COR-L47 (cell line): ENCODE data around the gene CDK5.
"Not testable (repeated sequence)": the region's sequence is repeated elsewhere in the genome, so short reads cannot be mapped to it uniquely, and the experiment has no call there.

Source experiments
- DNase-seq: peaks from one replicate; lab custom pipeline; 2025; lab: John Stamatoyannopoulos, UW

Gene CDK5

DNA sequence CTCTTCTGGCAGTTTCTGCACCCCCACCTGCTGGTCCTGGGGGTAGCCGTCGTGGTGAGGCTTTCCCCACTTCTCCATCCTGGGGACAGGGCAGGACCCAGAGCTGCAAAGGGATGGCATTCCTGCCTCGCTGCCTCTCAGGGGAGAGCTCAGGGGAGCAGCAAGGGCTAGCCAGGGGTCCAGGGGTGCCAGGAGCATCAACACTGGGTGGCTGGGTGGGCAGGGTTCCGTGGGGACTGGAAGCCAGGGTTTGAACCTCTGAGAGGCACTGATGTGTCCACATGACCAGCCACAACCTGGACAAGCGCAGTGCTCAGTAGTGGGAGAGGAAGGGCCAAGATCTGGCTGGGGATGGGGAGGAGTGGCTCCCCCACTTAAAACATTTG is 23.8 kb downstream of the CDK5 start:
- no peak for DNase-seq

DNA sequence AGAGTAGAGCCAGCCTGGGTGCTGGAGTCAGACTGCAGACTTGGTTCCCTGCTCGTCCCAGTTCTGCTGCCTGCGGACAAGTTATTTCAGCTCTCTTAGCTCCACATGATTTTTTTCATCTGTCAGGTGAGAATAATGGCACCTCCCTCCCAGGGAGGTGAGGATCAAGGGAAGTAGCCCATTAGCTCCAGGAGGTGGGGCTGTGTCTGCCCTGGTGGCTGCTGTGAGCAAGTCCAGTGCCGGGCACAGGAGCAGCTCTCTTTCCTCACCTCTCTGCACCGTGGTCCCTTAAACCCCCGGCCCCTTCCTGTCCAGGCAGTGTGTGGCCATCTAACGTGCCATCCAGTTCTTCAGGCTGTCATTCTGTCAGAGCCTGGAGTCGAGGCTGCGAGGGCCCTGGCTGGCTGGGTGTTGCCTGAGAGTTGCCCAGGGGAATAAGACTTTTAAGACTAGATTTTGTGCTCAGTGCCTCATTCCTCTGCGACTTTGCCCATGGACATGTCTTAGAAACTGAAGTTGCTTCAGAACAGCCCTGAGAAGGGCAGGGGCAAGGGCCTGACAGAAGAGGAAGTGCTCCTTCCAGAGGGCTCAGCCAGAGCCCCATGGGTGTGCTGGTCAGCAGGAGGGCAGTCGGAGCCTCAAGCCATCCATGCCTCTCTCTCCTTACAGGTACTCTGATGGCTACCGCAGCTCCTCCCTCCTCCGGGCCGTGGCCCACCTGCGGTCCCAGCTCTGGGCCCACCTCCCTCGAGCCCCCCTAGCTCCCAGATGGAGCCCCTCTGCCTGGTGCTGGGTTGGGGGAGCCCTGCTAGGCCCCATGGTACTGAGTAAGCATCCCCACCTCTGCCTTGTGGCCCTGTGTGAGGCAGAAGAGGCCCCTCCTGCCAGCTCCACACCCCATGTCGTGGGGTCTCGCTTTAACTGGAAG is 24.5 kb downstream of the CDK5 start:
- DNase-seq, result no peak

DNA sequence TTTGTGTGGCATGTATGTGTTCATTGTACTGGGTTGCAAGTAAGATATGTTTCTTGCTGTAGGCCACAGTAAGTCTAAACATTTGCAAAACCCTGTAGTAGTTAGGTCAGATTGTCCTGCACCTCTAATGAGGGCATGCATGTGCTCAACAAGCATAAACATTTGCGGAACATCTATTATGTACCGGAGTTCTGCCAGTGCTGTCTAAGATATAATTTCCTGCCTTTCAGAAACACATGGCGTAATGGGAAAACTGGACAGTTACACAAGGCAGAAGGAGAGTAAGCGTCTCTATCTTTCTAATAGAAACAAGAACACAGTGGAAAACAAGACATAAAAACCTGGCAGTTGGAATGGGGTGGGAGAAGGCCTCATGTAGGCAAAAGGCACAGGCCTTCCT is 26.7 kb downstream of the CDK5 start:
- no peak for DNase-seq

DNA sequence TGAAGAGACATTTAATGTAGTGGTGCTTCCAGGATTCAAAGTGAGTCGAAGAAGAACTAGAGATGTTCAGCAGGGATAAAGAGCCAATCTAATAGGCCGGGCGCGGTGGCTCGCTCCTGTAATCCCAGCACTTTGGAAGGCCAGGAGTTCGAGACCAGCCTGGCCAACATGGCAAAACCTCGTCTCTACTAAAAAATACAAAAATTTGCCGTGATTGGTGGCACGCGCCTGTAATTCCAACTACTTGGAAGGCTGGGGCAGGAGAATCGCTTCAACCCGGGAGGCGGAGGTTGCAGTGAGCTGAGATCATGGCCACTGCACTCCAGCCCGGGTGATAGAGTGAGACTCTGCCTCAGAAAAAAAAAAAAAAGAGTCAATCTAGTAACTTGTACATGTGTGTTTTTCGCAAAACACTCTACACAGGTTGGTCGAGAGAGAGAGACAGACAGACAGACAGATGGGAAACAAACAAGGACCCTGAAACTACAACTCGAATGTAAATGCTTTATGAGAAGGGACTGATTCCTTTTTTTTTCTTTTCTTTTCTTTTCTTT is 28.7 kb downstream of the CDK5 start:
- DNase-seq, result no peak

DNA sequence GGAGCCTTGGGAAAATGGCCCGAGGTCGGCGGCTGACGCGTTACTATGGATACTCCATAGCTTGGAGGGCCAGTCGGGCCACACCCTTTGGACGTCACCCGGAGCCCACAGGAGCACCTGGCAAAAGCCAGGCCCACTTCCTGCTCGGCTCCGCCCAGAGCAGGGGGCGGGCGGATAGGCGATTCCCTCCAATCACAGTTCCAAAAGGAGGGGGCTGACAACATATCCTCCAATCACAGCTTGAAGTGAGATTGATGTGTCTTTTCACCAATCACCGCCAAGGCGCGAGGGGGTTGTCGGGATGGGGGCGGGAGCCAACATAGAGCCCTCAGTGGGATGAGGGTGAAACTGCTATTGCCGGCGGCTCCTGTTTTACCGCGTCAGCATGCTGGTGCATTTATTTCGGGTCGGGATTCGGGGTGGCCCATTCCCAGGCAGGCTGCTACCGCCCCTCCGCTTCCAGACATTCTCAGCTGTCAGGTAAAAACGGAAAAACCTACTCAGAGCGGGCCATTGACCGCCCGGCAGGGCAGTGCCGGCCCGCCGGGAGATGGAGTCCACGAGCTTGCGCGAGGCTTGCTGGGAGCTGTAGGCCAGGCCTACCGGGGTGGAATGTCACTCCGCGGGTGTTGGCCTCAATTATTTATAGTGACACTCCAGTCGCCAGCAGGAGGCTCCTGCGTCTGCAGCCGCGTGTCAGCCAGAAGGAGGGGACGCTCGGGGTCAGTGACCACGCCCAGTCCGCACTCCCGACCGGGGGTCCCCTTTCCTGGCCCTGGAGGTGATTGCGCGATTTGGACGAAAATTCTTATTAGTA is 29.4 kb downstream of the CDK5 start, which contains the start of gene ABCB8:
Gene ABCB8 (plus strand): TSS at position 320 of the 817 bp plus-strand sequence. CDS start 66 bp downstream, at position 386.
- peak; percentile 98 for DNase-seq

DNA sequence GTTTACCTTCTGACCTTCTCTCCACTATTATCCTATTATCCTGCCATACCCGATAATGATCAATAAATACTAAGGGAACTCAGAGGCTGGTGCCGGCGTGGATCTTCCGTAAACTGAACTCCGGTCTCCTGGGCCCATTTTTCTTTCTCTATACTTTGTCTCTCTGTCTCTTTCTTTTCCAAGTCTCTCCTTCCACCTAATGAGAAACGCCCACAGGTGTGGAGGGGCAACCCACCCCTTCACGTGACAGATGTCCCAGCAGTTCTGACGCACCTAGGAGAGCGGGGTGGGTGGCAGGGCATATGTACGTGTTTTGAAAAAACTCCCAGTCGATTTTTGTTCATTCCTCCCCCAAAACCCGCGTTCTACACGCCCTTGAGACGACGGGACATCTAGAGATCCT is 30.0 kb downstream of the CDK5 start:
- not testable (repeated sequence) for DNase-seq

DNA sequence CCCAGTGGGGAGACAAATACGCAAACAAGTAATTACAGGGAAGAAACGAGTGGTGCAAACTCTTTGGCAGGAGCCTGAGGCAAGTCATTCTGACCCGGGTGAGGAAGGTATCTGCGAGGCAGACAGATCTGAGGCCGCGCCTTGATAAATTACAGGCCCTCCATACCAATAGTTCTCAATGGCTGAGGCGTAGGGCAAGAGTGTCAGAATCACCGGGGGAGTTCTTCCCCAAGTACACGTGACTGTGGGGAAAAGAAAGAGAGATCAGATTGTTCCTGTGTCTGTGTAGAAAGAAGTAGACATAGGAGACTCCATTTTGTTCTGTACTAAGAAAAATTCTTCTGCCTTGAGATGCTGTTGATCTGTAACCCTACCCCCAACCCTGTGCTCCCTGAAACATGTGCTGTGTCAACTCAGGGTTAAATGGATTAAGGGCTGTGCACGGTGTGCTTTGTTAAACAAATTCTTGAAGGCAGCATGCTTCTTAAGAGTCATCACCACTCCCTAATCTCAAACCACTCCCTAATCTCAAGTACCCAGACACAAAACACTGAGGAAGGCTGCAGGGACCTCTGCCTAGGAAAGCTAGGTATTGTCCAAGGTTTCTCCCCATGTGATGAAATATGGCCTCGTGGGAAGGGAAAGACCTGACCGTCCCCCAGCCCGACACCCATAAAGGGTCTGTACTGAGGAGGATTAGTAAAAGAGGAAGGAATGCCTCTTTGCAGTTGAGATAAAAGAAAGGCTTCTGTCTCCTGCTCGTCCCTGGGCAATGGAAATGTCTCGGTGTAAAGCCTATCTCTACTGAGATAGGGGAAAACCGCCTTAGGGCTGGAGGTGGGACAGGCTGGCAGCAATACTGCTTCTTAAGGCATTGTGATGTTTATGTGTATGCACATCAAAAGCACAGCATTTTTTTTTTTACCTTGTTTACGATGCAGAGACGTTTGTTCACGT is 30.6 kb downstream of the CDK5 start:
- DNase-seq, result not testable (repeated sequence)

DNA sequence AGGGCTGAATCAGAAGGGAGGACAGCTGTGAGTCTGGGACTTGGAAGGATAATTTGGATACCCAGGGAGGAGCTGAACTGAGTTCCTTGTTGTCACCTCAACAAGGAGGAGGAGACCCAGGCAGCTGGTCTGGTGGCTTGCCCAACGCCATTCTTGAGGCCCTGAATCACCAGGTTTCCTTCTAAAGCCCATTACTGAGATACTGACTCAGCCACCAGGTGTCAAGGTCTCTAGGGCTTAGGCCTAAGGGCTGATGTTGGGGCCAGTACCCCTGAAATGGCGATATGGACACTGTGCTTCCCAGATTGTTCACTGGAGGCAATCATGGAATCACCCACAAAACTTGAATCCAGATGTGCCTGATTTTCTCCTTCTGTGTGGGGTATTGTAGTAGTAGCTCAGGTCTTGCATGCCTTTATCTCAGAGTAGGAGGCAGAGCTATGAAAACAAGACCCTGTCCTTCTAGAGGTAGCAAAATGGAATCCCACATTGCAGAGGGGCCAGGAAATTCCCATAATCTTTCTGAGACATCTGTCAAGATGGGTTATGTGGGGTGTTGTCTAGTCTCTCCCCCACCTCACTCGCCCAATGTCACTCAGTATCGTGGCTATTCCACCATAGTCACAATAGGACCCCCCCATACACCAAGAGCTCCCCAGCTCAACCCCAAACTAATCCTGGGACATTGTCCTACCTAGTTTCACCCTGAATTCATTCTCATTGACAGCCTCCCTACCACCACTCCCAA is 31.6 kb downstream of the CDK5 start:
- DNase-seq, result no peak

DNA sequence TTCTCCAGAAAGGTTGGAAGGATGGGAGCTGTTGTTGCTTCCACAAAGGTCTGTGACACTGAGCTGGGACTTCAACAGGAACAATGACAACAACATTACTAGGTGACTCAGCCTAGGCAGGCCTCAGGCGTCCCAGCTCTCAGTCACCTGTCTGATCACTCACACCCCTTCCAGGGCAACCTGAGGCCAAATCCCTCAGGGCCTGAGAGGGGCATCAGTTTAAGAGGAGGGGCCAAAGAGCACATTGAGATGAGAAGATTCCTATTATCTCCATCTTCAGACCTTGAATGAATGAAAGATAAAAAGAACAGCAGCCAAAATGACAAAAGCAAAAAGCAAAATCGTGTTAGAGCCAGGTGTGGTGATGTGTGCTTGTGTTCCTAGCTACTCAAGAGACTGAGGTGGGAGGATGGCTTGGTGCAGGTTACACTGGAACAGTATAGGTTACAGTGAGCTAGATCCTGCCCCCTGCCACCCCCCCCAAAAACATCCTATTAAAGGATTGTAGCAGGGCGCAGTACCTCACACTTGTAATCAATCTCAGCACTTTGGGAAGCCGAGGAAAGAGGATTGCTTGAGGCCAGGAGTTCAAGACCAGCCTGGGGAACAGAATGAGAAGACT is 33.2 kb downstream of the CDK5 start, which contains the start of gene ATG9B:
Gene ATG9B (minus strand): TSS at position 60 of the 622 bp plus-strand sequence. CDS start 71 bp downstream, outside the sequence.
- DNase-seq, result no peak

DNA sequence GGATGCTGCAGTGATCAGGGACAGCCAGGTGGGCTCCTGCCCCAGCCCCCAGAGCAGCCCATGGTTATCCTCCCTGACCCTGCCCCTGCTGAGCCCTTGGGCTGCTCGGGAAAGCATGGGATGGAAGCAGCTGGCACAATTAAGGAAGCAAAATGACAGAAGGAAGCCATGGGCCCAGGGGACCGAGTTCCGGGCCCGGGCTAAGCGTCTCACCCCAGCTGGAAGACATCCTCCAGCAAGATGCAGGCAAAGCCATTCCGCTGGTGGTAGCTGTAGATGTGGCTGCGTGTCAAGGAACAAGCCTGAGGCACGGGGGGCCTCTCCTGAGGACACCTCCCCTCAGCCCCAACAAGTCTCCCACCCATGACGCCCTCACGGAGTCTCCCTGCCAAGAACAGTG is 34.5 kb downstream of the CDK5 start:
- DNase-seq, result no peak

DNA sequence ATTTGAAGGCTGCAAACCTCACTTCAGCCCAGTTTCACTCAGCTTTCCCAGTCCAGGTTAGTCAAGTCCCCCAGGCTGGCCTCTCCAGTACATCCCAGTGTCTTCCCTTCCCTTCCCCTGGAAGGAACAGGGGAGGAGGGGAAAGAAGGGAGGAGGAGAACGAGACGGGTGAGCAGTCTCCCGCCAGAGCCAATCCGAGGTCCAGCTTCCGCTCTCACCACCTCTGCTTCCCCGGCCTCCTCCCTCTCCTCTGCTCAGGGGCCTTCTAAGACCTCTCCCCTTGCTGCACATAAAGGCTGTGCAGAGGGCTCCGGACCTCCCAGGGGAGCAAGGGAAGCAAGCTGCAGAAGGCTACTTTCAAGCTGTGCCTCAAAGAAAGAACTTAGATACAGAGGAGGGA is 37.5 kb downstream of the CDK5 start:
- no peak for DNase-seq

DNA sequence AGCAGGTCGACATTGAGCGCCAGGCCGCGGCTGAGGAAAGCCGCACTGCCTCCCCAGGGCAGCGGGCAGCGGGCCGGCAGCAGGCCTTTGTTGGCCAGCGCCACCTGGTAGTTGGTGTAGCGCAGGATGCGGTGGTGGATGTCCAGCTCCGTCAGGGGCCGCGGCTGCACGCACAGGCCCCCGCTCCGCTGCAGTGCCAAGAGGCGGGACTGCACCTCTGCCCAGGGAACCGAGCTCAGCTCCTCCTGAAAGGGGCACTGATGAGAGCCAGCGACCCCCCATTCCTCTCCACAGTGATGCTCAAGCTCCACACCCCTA is 38.6 kb downstream of the CDK5 start:
- no peak for DNase-seq

DNA sequence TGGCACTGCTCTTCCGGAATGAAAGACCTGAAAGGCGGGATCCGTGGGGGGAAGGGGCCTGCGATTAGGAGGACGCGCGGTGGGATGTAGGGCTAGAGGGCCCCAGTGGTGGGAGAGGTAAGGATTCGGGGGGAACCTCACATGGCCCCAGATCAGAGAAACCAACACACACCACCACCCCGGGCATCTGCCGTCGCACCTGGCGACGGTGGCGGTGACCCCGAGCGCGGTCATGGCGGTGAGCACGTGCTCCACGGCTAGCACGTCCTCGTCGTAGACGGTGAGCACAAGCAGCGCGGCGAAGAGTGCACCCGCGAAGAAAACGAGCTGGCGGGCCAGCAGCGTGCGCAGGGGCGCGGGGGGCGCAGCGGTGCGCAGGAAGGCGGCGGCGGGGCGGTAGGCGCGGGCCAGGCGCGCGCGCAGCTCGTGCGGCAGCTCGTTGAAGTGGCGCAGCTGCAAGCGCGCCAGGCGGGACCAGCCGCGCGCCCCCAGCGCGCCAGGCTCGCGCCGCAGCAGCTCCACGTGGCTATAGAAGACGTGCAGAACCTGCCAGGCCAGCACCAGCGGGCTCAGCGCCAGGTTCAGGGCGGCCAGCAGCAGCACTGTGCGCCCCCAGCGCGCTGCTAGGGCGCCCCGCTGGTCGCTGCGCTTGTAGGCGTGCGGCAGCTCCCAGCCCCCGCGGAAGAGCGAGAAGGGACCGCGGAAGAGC is 39.1 kb downstream of the CDK5 start:
- no peak for DNase-seq

DNA sequence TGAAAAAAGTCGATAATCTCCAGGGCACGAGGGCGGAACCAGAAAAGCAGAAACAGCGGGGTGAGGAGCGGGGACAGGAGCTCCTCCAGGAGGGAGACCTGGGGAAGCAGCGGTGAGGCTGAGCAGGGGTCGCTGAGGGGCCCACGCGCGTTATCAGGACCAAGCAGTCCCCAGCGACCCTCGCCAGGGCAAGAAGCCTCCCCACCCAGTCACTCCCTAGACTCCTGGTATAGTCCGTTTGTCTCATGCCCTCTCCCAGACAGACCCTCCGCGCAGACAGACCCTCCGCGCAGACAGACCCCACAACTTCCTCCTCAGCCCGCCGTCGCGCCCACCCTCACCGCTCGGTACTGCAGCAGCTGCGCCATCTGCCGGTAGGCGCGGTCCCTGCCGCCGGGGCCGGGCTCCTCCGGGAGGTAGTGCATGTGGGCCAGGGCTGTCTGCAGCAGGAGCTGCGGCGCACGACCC is 39.7 kb downstream of the CDK5 start:
- peak; percentile 9 for DNase-seq

DNA sequence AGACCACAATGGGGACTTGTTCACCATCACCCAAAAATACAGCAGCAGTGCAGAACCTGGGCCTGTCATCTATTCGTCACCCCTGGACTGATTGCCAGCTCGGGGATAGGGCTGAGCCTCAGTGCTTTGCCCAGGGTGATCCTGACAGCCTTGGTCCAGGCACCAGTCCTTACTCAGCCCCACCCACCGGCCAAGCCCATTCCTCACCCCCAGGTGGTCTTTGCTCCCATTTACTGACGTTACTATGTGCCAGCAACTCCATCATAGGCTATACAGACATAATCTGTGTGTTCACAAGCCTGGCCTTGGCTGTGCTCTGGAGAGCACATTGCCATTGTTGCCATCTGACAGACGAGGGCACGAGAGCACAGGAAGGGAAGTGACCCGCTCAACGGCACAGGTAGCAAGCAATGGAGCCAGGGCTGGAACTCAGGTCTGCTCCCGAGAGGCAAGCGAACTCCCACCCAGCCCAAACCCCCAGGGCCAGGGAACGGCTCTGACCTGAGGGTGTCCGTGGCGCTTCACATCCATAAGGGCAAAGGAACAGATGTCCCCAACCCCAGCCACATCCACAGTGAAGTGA is 40.2 kb downstream of the CDK5 start:
- no peak for DNase-seq

DNA sequence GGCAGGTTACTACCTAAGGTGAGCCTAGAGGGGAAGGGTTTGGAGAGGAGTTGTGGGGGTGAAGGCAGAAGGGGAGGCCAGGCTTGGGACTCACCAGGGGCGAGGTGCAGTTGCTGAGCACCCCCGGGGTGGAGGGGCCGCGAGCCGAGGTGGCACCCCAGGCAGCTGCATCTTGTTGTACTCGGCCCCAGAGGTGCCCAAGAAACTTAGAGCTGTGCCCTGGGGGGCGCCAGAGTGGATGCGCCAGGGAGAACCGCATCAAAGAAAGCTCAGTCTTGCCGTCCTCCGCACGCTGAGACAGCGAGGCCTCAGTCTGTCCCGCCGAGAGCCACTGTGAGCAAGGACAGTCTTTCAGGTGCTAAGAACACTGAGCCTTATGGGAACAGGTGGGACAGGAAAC is 40.8 kb downstream of the CDK5 start:
- no peak for DNase-seq

DNA sequence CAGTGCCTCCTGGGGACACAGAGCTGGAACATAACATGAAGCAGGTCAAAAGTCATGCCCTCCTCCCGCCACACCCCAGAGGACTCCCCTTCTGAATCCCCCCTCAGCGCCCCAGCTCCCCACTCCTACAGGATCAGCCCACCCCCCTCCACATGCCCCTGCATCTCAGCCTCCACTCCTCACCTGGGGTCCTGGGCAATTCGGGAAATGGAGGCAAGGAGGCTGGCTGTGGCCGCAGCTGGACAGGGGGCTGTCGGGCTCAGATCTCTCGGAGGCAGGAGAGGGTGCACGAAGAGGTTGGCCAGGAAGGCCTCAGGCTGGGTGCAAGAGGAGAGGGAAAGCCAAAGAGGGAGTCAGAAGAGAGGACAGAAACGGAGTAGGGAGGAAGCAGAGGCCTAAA is 41.2 kb downstream of the CDK5 start:
- DNase-seq, result no peak

DNA sequence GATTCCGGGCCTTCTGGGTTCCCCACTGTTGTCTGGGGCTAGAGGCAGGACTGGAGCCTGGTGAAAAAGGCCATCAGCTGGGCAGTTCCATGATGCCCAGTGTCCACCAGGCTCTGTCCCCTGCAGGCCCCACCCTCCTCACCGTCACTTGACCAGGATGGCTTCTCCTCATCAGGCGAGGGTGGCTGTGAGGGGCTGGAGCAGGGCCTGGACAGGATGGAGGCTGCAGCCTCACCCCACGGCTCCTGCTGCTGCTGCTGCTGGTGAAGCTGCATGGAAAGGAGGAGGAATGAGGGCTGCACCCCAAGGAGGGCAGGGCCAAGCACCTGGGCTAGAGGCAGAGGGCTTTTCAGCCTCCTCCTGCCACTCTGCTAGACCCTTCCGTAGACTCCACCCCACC is 41.7 kb downstream of the CDK5 start:
- DNase-seq, result no peak

DNA sequence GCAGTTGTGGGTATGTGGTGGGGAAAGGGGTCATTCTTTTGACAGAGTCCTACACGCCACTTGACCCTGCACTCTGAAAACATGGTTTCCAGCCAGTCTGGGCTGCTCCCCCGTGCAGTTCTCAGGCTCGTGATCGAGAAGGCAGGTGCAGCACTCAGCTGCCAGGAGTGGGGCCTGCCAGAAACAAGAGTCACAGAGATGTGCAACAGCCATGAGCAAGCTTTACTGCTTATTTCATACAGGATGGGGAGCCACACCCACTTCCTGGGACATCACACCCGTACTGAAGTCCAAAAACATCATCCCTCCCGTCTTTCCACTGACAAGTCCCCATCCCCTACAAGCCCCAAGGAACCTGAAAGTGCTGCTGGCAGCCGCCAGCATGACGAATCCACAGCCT is 42.7 kb downstream of the CDK5 start:
- DNase-seq, result no peak
